NOMO-1 treated with DMSO at 0.1 percent for 48 hours (cell line): Measurements from ENCODE around the gene CLOCK.

Experiments used
- DNase-seq: peaks from one replicate; lab custom pipeline; 2025; ENCODE audit not compliant: unreplicated experiment; lab: John Stamatoyannopoulos, UW

Gene CLOCK

GRCh38 chr4:55386073-55386472 lies 160.6 kb downstream of the CLOCK start:
- no peak for DNase-seq

DNA sequence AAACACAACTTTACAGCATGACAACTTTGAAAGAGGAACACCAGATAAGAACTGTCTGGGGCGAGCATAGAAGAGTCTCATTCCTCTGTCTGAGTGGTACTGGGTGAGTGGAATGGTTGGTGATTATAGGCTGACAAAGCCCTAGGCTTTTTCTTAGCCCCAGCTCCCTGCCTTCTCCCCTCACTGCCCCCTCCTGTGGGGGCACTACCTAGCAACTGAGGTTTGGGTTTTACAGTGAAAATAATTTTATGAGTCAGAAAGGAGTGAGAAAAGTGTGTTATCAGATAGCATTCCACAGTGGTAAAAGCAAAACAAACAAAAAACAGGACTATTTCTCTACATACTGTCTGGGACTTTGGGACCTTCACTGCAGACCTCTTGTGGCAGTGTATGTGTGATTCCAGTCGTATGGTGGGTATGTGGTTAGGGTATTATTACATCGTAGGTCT lies 161.5 kb downstream of the CLOCK start:
- DNase-seq, result no peak

DNA sequence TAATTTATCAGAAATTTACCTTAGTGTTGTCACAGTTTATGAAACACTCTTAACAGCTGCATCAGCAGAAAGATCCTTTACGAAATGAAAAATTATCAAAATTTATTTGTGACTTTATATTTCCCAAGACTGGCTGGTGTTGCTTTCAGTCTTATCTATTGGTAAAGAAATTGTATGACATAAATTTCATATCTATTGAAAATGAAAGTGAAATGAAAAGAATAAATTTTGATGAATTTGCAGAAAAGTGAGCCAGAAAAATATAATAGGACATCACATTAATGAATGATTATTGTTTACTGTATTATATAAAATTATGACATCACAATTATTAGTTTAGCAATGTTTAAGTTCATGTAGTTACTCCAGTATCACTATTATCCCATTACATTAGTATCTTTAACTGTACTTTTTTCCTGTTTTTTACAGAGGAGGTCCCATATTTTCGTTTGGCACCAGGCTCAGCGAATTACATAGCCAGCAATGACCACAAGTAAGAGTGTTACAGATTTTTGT lies 164.2 kb downstream of the CLOCK start:
- no peak for DNase-seq

DNA sequence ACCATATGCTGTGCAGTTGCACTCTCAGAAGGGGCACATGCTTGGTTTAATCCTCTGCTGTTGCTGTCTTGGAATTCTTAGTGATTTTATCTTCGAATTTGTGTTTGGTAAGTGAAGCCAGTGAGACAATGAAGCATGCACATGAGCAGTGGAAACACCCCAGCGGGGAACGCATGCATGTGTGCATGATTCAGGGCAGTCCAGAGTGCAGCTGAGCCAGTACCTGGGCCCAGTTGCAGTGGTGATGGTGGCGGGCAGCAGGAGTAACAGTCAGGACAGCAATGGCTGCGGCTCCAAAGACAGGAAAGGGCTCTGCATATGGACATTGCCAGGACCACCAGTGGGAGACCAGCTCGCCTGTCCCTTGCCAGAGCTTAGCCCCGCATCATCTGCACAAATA lies 165.2 kb downstream of the CLOCK start:
- DNase-seq, result no peak

DNA sequence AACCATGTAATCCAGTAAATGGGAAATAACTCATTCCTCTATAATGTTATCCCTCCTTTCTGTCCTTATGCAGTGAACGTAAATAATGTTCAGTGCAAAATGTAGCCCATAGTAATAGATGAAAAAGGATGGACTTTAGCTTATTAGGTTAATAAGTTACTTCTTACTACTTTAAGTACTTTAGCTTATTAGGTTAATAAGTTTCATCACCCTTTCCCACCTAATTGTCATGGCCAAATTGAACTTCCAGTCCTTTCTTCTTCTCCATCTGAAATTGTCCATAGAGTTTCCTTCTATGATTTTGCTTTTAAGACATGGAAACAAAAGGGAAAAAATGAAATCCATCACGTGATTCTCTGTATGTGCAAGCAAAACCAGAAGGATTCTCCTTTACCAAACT lies 166.1 kb downstream of the CLOCK start:
- DNase-seq, result no peak

DNA sequence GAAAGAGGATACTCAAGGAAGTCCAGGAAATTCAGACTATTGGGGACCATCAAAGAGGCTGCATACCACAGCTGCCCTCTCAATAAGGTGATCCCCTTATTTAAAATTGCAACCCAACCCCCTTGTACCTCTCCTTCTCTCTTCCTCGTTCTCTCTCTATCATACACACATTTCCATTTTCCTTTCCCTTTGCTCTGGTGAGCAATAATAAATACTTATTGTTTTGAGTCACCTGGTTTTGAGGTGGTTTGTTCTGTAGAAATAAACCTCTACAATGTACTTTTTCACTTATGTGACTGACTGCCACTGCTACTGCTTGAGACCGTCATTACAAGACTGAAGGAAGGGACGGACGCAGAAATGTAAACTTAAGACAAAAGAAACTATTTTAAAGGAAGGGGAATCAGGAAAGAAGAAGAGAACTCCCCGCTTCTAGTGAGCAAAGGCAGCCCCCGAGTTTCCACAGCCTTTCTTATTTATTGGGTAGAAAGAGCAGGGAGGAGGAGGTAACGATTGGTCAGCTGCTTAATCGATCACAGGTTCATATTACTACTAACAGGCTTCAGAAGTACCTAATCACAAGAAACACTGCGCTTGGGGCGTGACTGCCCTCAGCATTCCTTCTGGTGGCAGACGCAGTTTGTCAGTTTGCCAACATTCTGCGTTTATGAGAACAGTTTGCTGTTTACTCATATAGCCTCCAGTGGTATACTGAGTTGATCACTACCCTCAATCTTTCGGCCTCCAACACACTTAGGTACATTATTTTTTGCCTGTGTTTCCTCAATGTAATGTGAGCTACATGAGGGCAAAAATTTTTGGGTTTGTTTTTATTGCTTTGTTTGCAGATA lies 167.9 kb downstream of the CLOCK start:
- no peak for DNase-seq
